Thoracic aorta (tissue), 2 donors: Measurements from ENCODE around the gene ZNHIT6. TPM values are rescaled to one million over a fixed set of nuclear protein-coding genes. Genes with fewer than 3 reads are reported as not detected.

Experiments
- ATAC-seq: fragments of 150-250 bp; one replicate; pipeline ENCODE4 v1.8.0; 2017; ENCODE audit warnings: low read depth; ENCODE audit not compliant: insufficient number of reproducible peaks, low FRiP score
- DNase-seq: peaks from one replicate; pipeline ENCODE4 v3.0.0-alpha.2; 2020; ENCODE audit warnings: low spot score
- H3K27ac ChIP-seq, 2 donors: fragments of 200-600 bp; sonication (generic); 1 replicate in 1 of 2; 2 replicates in 1 of 2; pipeline ENCODE4 v1.5.1; 2016; ENCODE audit warnings: mild to moderate bottlenecking in 2 of 2, moderate library complexity in 2 of 2
- H3K27me3 ChIP-seq: fragments of 200-600 bp; sonication (generic); replicated peaks from 2 replicates; pipeline ENCODE4 v1.6.0; 2016; ENCODE audit warnings: mild to moderate bottlenecking; ENCODE audit not compliant: insufficient read depth
- H3K36me3 ChIP-seq: fragments of 200-600 bp; sonication (generic); one replicate; pipeline ENCODE4 v1.5.1; 2016
- H3K4me1 ChIP-seq, 2 donors: fragments of 200-600 bp; sonication (generic); 1 replicate in 1 of 2; 2 replicates in 1 of 2; pipeline versions ENCODE4 v1.5.1 to v1.6.0; 2016; ENCODE audit warnings: low read depth in 2 of 2, mild to moderate bottlenecking in 1 of 2; ENCODE audit not compliant: control insufficient read depth in 1 of 2
- H3K4me3 ChIP-seq: fragments of 200-600 bp; sonication (generic); 2 replicates; pipeline ENCODE4 v1.5.1; 2016; ENCODE audit warnings: mild to moderate bottlenecking
- H3K9me3 ChIP-seq: fragments of 200-600 bp; sonication (generic); 2 replicates; pipeline ENCODE4 v1.5.1; 2016
- CTCF ChIP-seq: fragments of 200-600 bp; sonication (generic); IDR thresholded peaks from one replicate; pipeline ENCODE4 v1.5.1; 2019; ENCODE audit warnings: antibody characterized with exemption
- total RNA-seq, 2 donors: library from RNA; depleted of rRNA; stranded (reverse); fragments of >200 nt; gene quantifications; one replicate each; pipeline versions ENCODE4 v1.1.0 to v1.2.3, GENCODE V29; 2016

ZNHIT6 gene
- total RNA-seq, 2 donors from 2014 or later = 14.5 to 19.1 TPM

- Histone ChIP-seq H3K36me3 (no peaks in the 10 kb centered on the region), H3K27ac (no peak overlapping the region), H3K4me1 (peaks cover 0 to 11% of the 10 kb centered on the region in 2 donors), H3K9me3 (no peaks in the 10 kb centered on the region), H3K27me3 (no peaks in the 10 kb centered on the region), H3K4me3 (no peak overlapping the region)
- no peak for TF ChIP-seq CTCF
- no peak for DNase-seq
- ATAC-seq = no peak
Measured at GRCh38 chr1:85665932-85666331, 42.3 kb downstream of the ZNHIT6 start.

- Histone ChIP-seq H3K4me3 (no peak overlapping the region), H3K4me1 (no peaks in the 10 kb centered on the region), H3K36me3 (no peaks in the 10 kb centered on the region), H3K27ac (no peak overlapping the region), H3K9me3 (no peaks in the 10 kb centered on the region), H3K27me3 (no peaks in the 10 kb centered on the region)
- DNase-seq (no peak), ATAC-seq (no peak)
- no peak for TF ChIP-seq CTCF
Measured at GRCh38 chr1:85663382-85663781, 44.9 kb downstream of the ZNHIT6 start.

- Histone ChIP-seq H3K27me3 (no peaks in the 10 kb centered on the region), H3K4me1 (no peaks in the 10 kb centered on the region), H3K9me3 (no peaks in the 10 kb centered on the region), H3K36me3 (no peaks in the 10 kb centered on the region), H3K4me3 (no peak overlapping the region), H3K27ac (no peak overlapping the region)
- TF ChIP-seq CTCF = no peak
- DNase-seq (no peak), ATAC-seq (no peak)
Measured at GRCh38 chr1:85661767-85662166, 46.5 kb downstream of the ZNHIT6 start.

GRCh38 chr1:85660541-85660940 lies 47.7 kb downstream of the ZNHIT6 start:
- DNase-seq (no peak), ATAC-seq (no peak)
- H3K9me3 ChIP-seq = no peaks in the 10 kb centered on the region

GRCh38 chr1:85659174-85659573 lies 49.1 kb downstream of the ZNHIT6 start:
- Histone ChIP-seq H3K9me3 (no peaks in the 10 kb centered on the region), H3K36me3 (no peaks in the 10 kb centered on the region), H3K27ac (no peak overlapping the region), H3K4me3 (no peak overlapping the region), H3K27me3 (no peaks in the 10 kb centered on the region), H3K4me1 (no peaks in the 10 kb centered on the region)
- TF ChIP-seq CTCF = no peak
- DNase-seq (no peak), ATAC-seq (no peak)

More at GRCh38 chr1:85660541-85660940, 47.7 kb downstream of the ZNHIT6 start:
- Histone ChIP-seq H3K4me1 (no peaks in the 10 kb centered on the region), H3K27me3 (no peaks in the 10 kb centered on the region), H3K27ac (no peak overlapping the region), H3K36me3 (no peaks in the 10 kb centered on the region), H3K4me3 (no peak overlapping the region)
- TF ChIP-seq CTCF = no peak
